ENCODE measurements around the gene EPS8L3. TPM values are rescaled to one million over a fixed set of nuclear protein-coding genes. Genes with fewer than 3 reads are reported as not detected.

The EPS8L3 gene
- total RNA-seq, 1 experiment from 2014 or later = 0.17 TPM

GRCh38 chr1:109802901-109803561, 39.3 kb upstream of the EPS8L3 start:
- POLR2A ChIA-PET = no interaction called here
- H3K27me3 Mint-ChIP-seq (ENCODE audit: low read depth) = no peaks in the 10 kb centered on the region
- DNase-seq (ENCODE audit: low spot score) (no peak), ATAC-seq (no peak)
- TF ChIP-seq ZNF317 (CRISPR knock-in tag; IDR thresholded peaks at IDR 0.05; ENCODE audit: borderline replicate concordance, low read depth) = no peak
- TF ChIP-seq CREB1 (CRISPR knock-in tag; IDR thresholded peaks at IDR 0.05) = no peak
- TF ChIP-seq ATF2 (CRISPR knock-in tag; IDR thresholded peaks at IDR 0.05; ENCODE audit: borderline replicate concordance, low read depth) = no peak
- TF ChIP-seq SMAD3 (CRISPR knock-in tag; IDR thresholded peaks at IDR 0.05; ENCODE audit: borderline replicate concordance) = no peak
- no peak for TF ChIP-seq RELA (CRISPR knock-in tag; IDR thresholded peaks at IDR 0.05; ENCODE audit: borderline replicate concordance)
- no peak for TF ChIP-seq ZNF219 (CRISPR knock-in tag; IDR thresholded peaks at IDR 0.05; ENCODE audit: borderline replicate concordance)
- no peak for TF ChIP-seq MYBL2 (CRISPR knock-in tag; IDR thresholded peaks at IDR 0.05)
- no peak for TF ChIP-seq CREM (CRISPR knock-in tag; IDR thresholded peaks at IDR 0.05)
- no peak for TF ChIP-seq ZBTB21 (CRISPR knock-in tag; IDR thresholded peaks at IDR 0.05; ENCODE audit: borderline replicate concordance)
- no peak for TF ChIP-seq ELF4 (CRISPR knock-in tag; IDR thresholded peaks at IDR 0.05; ENCODE audit: low read depth)
- TF ChIP-seq RORB (CRISPR knock-in tag; IDR thresholded peaks at IDR 0.05) = no peak
- TF ChIP-seq NFATC4 (CRISPR knock-in tag; IDR thresholded peaks at IDR 0.05) = no peak
- TF ChIP-seq IRF1 (CRISPR knock-in tag; IDR thresholded peaks at IDR 0.05) = no peak
- H3K27ac Mint-ChIP-seq = no peak overlapping the region
- H3K9me3 Mint-ChIP-seq = no peaks in the 10 kb centered on the region
- H3K4me1 Mint-ChIP-seq = no peaks in the 10 kb centered on the region
- H3K36me3 Mint-ChIP-seq = no peaks in the 10 kb centered on the region
- CTCF ChIA-PET = interaction anchor here (1.0 to 3.5 kb wide), 3 partner anchors 12 to 181 kb away, joined by 3 to 15 read pairs (median 3); no protein-coding TSS in a partner anchor
- H3K4me3 Mint-ChIP-seq = no peak overlapping the region

- Mint-ChIP-seq H3K36me3 (no peaks in the 10 kb centered on the region), H3K4me3 (no peak overlapping the region), H3K4me1 (no peaks in the 10 kb centered on the region), H3K27ac (no peak overlapping the region), H3K9me3 (no peaks in the 10 kb centered on the region), H3K27me3 (ENCODE audit: low read depth) (no peaks in the 10 kb centered on the region)
- ChIA-PET CTCF (interaction anchor here (0.9 to 3.5 kb wide), 5 partner anchors 10 to 181 kb away, joined by 3 to 15 read pairs (median 3); no protein-coding TSS in a partner anchor), POLR2A (no interaction called here)
- TF ChIP-seq AR (CRISPR knock-in tag; IDR thresholded peaks at IDR 0.05) = no peak
- TF ChIP-seq FOXK1 (CRISPR knock-in tag; IDR thresholded peaks at IDR 0.05) = no peak
- TF ChIP-seq ATF3 (CRISPR knock-in tag; conservative IDR thresholded peaks at IDR 0.05) = no peak
- TF ChIP-seq ZNF396 (CRISPR knock-in tag; IDR thresholded peaks at IDR 0.05; ENCODE audit: borderline replicate concordance) = no peak
- no peak for TF ChIP-seq IRF1 (CRISPR knock-in tag; IDR thresholded peaks at IDR 0.05)
- no peak for TF ChIP-seq NR3C1 (CRISPR knock-in tag; conservative IDR thresholded peaks at IDR 0.05; ENCODE audit: low read depth)
- TF ChIP-seq CREB1 (CRISPR knock-in tag; IDR thresholded peaks at IDR 0.05) = no peak
- TF ChIP-seq ATF1 (CRISPR knock-in tag; IDR thresholded peaks at IDR 0.05) = no peak
- no peak for TF ChIP-seq ZNF263 (CRISPR knock-in tag; IDR thresholded peaks at IDR 0.05; ENCODE audit: low read depth)
- no peak for TF ChIP-seq ZBTB43 (CRISPR knock-in tag; IDR thresholded peaks at IDR 0.05)
- no peak for TF ChIP-seq ZNF232 (CRISPR knock-in tag; IDR thresholded peaks at IDR 0.05)
- TF ChIP-seq NFE2L1 (CRISPR knock-in tag; IDR thresholded peaks at IDR 0.05) = no peak
- no peak for TF ChIP-seq ZNF512 (CRISPR knock-in tag; IDR thresholded peaks at IDR 0.05; ENCODE audit: borderline replicate concordance)
- no peak for TF ChIP-seq GTF2I (CRISPR knock-in tag; conservative IDR thresholded peaks at IDR 0.05)
- no peak for DNase-seq (ENCODE audit: low spot score)
- ATAC-seq = no peak
Measured at GRCh38 chr1:109802136-109802900, 38.6 kb upstream of the EPS8L3 start.
